Kidney (tissue), 14 donors: ENCODE data around the gene ABL1. TPM values are rescaled to one million over a fixed set of nuclear protein-coding genes. Genes with fewer than 3 reads are reported as not detected.

Experiments
- DNase-seq, 5 donors: peaks; one replicate each; pipeline ENCODE4 v3.0.0-alpha.2; 2013 to 2020
- FAIRE-seq: peaks from 2 replicates; lab custom pipeline; 2012; peaks lifted over from hg19 to GRCh38; lab: Jason Lieb, UNC
- H3K27ac ChIP-seq, 2 donors: one replicate each; pipeline ENCODE4 v1.7.0; 2013; ENCODE audit warnings: low read depth in 2 of 2, low read length in 2 of 2, inconsistent platforms in 1 of 2
- H3K27me3 ChIP-seq: one replicate; pipeline ENCODE4 v1.7.1; 2013; ENCODE audit warnings: low read length, inconsistent platforms; ENCODE audit not compliant: control insufficient read depth, insufficient read depth
- H3K36me3 ChIP-seq, 3 donors: one replicate each; pipeline versions ENCODE4 v1.7.0 to v1.7.1; 2013; ENCODE audit warnings: low read length in 3 of 3, control low read depth in 1 of 3, inconsistent platforms in 1 of 3; ENCODE audit not compliant: insufficient read depth in 3 of 3, control insufficient read depth in 2 of 3
- H3K4me1 ChIP-seq, 3 donors: one replicate each; pipeline versions ENCODE4 v1.7.0 to v1.7.1; 2013; ENCODE audit warnings: low read length in 3 of 3, inconsistent platforms in 1 of 3, low read depth in 1 of 3; ENCODE audit not compliant: control insufficient read depth in 2 of 3, insufficient read depth in 2 of 3
- H3K4me3 ChIP-seq, 3 donors: one replicate each; pipeline versions ENCODE4 v1.7.0 to v1.8.1; 2013; ENCODE audit warnings: low read length in 3 of 3, control low read depth in 1 of 3, inconsistent platforms in 1 of 3
- H3K9ac ChIP-seq, 3 donors: one replicate each; pipeline versions ENCODE4 v1.7.0 to v1.7.1; 2013; ENCODE audit warnings: low read length in 3 of 3, control low read depth in 1 of 3, inconsistent platforms in 1 of 3
- H3K9me3 ChIP-seq, 3 donors: one replicate each; pipeline versions ENCODE4 v1.7.0 to v1.7.1; 2013; ENCODE audit warnings: low read length in 3 of 3, control low read depth in 1 of 3, inconsistent platforms in 1 of 3; ENCODE audit not compliant: control insufficient read depth in 2 of 3, insufficient read depth in 1 of 3
- CTCF ChIP-seq: IDR thresholded peaks from 3 replicates; pipeline ENCODE4 v1.5.1; 2012; ENCODE audit warnings: mild to moderate bottlenecking, moderate library complexity, borderline replicate concordance; ENCODE audit not compliant: insufficient read depth; ENCODE audit errors: extremely low read depth
- intact Hi-C: fragments of 100-400 bp; cut with DNase I; formaldehyde crosslinking; loops from one replicate; pipeline ENCODE4 v1.11.1; 2022
- polyA plus RNA-seq: library from polyadenylated mRNA; stranded (reverse); fragments of 350-450 nt; fragmentation: Illumina TruSeq; extraction: RNeasy Lipid Tissue Mini Kit (QIAGEN cat#74804); gene quantifications from one replicate; pipeline ENCODE4 v1.2.3, GENCODE V29; 2014; ENCODE audit warnings: low read depth, low replicate concordance; ENCODE audit not compliant: insufficient read depth
- total RNA-seq: library from RNA; stranded (reverse); fragmentation: NEBNext Ultra II Directional; extraction: Animal tissue kit (Norgen Biotek cat#: 25700); gene quantifications from one replicate; pipeline ENCODE4 v1.2.1, GENCODE V29; 2021
- donor health status: control.
- donor health status: control.
- donor health status: control.
- donor health status: control.
- donor health status: control.
- donor health status: DM: yes; HTN: yes; CAD: no.
- donor health status: Normal renal cell carcinoma (clear cell type).

ABL1 gene
- total and polyA plus RNA-seq, 2 donors from 2014 or later = 15.0 to 63.6 TPM

DNA sequence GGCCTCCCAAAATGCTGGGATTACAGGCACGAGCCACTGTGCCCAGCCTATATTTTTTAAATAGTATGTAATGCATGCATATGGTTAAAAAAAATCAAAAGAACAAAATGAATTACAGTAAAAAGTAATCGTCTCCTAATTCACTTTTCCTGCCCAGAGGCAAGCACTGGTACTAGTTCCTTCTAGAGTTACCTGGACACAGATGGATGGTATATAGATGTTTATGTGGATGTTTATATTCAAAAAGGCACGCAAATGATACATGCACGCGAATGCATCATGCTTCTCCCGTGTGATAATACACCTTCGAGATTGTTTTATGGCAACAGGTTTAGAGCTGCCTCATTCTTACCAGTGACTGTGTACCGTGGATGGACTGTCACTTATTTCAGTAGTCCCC, 21.4 kb downstream of the ABL1 start:
- DNase-seq (no peak), FAIRE-seq (no peak)
- no peaks in the 10 kb centered on the region for H3K9me3 ChIP-seq
- H3K36me3 ChIP-seq = peaks cover 10 to 16% (median 13%) of the 10 kb centered on the region in 3 donors
- no peak overlapping the region for H3K9ac ChIP-seq
- H3K4me3 ChIP-seq = no peak overlapping the region
- intact Hi-C loops = no loop called here
- H3K27me3 ChIP-seq = no peaks in the 10 kb centered on the region
- no peak overlapping the region for H3K27ac ChIP-seq
- TF ChIP-seq CTCF = no peak
- H3K4me1 ChIP-seq = peaks cover 0 to 25% (median 0%) of the 10 kb centered on the region in 3 donors

GRCh38 chr9:130857864-130858738, 23.0 kb downstream of the ABL1 start:
- intact Hi-C loops = no loop called here
- H3K9me3 ChIP-seq = no peaks in the 10 kb centered on the region
- DNase-seq (peak in 1 of 5 donors; percentile 68), FAIRE-seq (no peak)
- H3K4me1 ChIP-seq = peaks cover 0 to 25% (median 0%) of the 10 kb centered on the region in 3 donors
- H3K36me3 ChIP-seq = peaks cover 14 to 16% (median 15%) of the 10 kb centered on the region in 3 donors
- no peak for TF ChIP-seq CTCF
- no peaks in the 10 kb centered on the region for H3K27me3 ChIP-seq
- H3K9ac ChIP-seq = no peak overlapping the region
- H3K27ac ChIP-seq = no peak overlapping the region
- no peak overlapping the region for H3K4me3 ChIP-seq

GRCh38 chr9:130858739-130859705, 24.0 kb downstream of the ABL1 start:
- intact Hi-C loops = no loop called here
- TF ChIP-seq CTCF = no peak
- no peak for FAIRE-seq

More at GRCh38 chr9:130858739-130859705, 24.0 kb downstream of the ABL1 start:
- H3K36me3 ChIP-seq = peaks cover 16 to 19% (median 17%) of the 10 kb centered on the region in 3 donors
- no peaks in the 10 kb centered on the region for H3K27me3 ChIP-seq
- H3K4me1 ChIP-seq = peaks cover 0 to 25% (median 2%) of the 10 kb centered on the region in 3 donors
- peak in 1 of 5 donors; percentile 32 for DNase-seq
- no peak overlapping the region for H3K4me3 ChIP-seq
- H3K9me3 ChIP-seq = no peaks in the 10 kb centered on the region
- H3K9ac ChIP-seq = no peak overlapping the region
- no peak overlapping the region for H3K27ac ChIP-seq
